HUDEP-2 (cell line): Measurements from ENCODE around the gene MPST.

Experiments used
- DNase-seq, 76 experiments: peaks; one replicate each; lab custom pipeline; 2025; ENCODE audit not compliant: unreplicated experiment in 76 of 76; lab: John Stamatoyannopoulos, UW

MPST gene

DNA sequence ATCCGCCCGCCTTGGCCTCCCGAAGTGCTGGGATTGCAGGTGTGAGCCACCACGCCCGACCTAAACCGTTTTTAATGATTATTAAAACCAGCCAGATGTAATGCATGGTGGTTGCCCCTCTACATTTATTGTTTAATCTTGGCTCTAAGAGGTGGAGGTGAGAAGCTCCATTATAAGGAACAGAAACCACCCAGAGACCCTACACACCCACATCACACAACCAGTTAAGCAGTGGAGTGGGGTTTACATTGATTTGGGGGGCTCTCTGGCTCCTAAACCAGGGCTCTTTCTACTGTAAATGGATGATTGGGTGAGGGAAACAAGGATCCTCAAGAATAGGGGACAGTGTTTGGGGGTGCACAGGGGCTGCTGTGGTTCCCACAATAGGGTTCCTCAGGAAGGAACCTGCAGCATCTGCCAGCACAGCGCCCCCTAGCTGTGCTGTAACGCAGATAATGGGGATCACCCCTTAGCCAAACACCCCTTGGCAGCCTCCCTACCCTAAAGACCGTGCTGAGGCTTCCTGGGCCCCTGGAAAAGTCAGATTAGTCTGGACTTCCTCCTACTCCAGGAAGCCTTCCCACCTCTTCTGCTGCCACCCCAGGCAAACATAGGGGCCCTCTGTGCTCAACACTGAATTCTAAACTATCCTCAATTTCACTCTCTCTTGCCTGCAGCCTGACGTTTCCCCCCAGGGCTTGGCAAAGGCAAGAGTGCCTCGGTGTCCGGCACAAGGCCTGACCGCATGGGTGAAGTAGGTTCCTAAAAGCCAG, 2.4 kb downstream of the MPST start:
- peak in 45 of 76 experiments; percentile 10 to 62 (median 31) for DNase-seq

DNA sequence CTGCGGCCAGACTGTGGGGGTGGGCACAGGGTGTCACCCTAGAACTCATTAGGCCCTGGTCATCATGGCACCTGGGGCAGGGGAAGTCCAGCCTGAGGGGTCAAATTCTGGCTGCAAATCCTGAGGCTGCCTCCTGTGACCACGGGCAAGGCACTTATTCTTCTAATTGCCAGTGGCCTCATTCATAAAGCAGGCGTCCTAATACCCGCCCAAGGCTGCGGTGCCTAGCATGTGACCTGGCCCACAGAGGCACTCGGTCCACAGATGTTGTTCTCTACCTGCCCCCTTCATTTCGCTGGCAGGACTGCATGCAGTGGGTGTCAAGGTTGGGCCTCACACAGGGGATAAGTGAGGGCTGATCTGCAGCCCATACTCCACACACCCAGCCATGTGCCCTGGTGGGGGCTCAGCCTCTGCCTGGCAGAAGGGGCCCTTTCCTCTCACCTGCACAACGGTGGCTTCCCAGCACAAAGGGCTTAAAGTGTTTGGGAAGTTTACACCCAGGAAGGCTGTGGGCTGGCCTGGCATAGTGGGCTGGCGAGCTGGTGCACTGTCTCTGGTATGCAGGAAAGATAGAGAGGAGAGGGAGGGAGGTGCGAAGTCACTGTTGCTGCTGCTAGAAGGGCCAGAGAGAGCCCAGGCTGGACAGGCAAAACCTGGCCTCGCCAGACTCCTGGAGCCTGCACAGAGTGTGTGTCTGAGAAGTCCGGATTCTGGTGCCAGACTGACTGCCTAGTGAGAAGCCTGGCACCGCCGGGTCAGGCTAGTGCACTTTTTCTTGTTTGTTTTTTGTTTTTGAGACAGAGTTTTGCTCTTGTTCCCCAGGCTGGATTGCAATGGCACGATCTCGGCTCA, 3.2 kb downstream of the MPST start:
- DNase-seq = peak in 4 of 76 experiments; percentile 11 to 39 (median 26)

DNA sequence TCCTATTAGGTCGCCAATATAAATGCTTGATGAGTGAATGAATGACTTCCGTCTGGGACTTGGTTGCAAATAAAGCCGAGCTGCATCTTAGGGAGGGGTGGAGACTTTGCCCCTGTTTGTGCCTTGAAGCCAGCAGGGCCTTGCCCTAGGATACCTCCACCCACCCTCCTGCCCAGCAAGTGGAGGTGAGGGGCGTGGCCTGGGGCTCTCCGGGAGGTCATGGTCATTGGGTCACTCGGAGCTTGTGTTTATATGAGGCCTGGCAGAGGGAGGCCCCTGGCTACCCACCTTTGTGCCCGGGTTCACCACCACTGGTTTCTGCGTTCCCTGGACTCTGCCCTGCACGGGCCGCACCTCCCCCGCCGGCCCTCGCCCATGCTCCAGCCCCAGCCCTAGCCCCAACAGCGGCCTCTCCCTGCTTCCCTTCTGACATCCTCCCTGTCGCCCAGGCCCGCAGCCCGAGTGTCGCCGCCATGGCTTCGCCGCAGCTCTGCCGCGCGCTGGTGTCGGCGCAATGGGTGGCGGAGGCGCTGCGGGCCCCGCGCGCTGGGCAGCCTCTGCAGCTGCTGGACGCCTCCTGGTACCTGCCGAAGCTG, 4.3 kb downstream of the MPST start:
- DNase-seq = no peak

DNA sequence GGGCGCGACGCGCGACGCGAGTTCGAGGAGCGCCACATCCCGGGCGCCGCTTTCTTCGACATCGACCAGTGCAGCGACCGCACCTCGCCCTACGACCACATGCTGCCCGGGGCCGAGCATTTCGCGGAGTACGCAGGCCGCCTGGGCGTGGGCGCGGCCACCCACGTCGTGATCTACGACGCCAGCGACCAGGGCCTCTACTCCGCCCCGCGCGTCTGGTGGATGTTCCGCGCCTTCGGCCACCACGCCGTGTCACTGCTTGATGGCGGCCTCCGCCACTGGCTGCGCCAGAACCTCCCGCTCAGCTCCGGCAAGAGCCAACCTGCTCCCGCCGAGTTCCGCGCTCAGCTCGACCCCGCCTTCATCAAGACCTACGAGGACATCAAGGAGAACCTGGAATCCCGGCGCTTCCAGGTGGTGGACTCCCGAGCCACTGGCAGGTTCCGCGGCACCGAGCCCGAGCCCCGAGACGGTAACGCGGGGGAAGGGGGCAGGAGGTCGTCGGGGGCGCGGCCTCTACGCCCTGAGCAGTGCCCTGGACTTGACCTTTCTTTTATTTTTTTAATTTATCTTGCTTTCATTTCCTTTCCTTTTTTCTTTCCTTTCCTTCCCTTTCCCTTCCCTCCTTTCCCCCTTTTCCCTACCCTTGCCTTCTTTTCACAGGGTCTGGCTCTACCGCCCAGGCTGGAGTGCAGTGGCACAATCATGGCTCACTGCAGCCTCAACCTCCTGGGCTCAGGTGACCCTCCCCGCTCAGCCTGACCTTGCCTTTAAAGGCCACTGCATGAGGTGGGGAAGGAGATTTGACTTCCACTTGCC, 5.0 kb downstream of the MPST start:
- DNase-seq = no peak

DNA sequence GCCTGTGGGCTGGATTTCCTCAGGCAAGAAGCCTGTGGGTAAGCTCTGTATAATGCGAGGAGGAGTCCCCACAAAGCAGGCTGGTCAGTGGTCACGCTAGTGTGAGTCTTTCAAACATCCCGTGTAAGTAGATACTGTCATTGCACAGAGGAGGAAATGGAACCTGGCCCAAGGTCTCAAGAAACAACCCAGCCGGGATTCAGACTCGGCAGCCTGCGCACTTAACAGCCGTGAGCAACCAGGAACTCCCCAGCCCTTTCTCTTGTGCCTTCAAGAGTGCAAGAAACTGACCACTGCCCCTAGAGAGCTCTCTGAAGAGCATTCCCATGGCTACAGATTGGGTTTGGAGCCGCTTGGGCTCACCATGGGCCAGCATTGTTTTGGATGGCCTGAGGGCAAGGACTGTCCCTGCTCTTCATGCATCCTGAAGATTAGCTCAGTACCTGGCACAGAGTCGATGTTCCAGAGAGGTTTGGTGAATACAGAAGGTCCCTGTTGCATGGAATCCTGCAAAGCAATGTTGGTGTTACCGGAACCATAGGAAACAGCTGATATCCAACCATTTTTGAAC, 6.0 kb downstream of the MPST start:
- DNase-seq = no peak

DNA sequence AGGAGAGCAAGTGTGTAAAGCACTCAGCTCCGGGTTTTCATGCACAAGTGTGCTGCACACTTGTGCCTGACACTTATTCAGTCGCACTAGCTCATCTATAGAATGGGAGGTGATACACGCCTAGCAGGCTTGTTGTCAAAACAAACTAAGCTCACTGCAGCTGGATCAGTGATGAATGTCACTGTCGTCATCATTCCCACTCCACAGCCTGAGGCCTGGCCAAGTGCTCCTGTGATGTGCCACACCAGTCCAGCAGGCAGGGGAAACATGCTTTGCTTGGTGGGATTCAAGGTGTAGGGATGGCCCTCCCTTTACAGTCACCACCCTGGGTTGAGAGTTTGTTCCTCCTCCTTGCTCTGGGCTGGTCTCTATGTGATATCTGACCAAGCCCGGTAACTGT, 6.8 kb downstream of the MPST start:
- DNase-seq = no peak

DNA sequence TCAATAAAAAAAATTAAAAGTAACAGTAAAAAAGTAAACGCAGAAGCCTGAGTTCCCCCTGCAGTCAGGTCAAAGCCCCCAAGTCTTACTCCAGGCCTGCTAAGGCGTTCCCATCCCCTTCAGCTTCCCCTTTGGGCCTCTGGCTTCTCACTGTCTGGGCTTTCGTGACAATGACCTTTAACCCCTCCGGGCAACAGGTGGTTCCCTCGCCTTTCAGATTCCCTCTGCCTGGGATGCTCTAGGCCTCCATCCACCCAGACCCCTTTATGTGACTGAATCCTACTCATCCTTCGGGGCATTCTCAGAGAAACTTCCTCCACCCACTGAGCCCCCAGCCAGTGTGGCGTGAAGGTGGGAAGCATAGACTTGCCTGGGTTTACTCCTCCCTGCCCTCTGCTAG, 8.0 kb downstream of the MPST start:
- no peak for DNase-seq

DNA sequence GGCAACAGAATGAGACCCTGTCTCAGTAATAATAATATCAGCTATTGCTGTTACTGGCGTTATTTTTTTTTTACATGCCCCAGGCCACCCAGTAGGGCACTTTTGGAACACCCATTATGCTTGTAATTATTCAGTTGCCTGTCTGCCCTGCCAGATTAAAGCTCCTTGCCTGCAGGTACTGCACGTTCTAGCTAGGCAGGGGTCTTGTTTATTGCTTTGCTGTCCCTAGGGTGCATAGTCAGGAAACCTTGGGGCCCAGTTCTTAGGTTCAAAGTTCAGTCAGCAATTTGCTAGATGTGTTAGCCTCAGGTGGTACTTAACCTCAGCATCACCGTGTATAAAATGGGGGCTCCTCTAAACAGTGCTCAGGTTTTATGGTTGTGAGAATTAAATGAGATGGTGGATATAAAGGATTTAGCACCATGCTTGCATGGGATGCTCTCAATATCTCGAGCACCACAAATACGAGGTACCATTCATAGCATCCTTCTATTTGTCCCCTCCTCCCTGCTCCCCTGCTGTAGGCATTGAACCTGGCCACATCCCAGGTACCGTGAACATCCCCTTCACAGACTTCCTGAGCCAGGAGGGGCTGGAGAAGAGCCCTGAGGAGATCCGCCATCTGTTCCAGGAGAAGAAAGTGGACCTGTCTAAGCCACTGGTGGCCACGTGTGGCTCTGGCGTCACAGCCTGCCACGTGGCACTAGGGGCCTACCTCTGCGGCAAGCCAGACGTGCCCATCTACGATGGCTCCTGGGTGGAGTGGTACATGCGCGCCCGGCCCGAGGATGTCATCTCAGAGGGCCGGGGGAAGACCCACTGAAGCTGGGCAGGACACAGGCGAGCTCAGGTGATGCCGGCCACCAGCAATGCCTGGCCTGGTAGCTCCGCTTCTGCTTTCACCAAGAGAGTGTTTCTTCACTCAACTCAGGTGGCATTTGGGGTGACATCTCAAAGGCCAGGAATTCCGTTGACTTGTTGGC, 9.4 kb downstream of the MPST start:
- no peak for DNase-seq

DNA sequence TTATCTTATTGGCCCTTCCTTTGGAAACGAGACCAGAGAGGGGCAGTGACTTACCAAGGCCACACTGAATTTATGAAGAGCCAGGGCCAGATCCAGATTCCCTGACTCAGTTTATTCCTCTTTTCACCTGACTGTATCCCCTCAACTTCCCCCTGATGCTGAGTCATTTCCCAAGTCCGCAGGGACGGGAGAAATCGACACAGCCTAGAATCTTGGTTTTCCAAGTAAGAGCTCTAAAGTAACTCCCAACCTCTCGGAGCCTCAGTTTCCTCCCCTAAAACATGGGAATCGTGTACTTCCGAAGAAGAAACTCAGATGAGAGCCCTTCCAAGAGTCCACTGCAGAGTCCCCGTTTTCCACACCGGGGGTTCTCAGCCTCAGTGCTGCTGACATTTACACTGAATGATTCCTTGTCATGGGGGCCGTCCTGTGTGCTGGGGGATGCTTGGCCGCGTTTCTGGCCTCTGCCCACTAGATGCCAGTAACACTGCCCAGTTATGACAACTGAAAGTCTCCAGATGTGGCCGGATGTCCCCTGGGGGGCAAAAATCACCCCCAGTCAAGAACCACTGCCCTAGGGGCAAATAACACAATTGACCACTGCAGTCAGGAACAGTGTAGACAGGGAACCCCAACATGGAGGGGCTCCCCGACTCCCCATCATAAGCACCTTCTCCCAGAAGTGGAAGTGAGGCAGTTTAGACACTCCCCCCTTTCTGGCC, 11.2 kb downstream of the MPST start:
- DNase-seq = no peak

DNA sequence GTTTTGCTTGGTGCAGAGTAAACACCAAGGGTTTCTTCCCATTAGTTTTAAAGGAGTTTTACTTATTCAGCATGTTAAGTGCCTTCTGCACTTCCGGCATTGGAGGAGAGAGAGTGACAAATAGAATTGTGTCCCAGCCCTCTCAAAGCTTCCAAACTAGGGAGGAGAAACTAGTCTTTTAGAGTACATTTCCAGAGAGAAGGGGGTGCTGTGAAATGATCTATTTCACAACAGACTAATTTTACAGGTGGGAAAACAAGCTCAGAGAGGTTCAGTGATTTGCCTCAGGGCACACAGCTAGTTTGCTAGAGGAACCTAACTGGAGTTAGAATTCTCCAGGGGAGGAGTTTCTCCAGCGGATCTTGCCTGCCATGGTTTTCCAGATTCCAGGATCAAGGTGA, 12.6 kb downstream of the MPST start:
- no peak for DNase-seq

DNA sequence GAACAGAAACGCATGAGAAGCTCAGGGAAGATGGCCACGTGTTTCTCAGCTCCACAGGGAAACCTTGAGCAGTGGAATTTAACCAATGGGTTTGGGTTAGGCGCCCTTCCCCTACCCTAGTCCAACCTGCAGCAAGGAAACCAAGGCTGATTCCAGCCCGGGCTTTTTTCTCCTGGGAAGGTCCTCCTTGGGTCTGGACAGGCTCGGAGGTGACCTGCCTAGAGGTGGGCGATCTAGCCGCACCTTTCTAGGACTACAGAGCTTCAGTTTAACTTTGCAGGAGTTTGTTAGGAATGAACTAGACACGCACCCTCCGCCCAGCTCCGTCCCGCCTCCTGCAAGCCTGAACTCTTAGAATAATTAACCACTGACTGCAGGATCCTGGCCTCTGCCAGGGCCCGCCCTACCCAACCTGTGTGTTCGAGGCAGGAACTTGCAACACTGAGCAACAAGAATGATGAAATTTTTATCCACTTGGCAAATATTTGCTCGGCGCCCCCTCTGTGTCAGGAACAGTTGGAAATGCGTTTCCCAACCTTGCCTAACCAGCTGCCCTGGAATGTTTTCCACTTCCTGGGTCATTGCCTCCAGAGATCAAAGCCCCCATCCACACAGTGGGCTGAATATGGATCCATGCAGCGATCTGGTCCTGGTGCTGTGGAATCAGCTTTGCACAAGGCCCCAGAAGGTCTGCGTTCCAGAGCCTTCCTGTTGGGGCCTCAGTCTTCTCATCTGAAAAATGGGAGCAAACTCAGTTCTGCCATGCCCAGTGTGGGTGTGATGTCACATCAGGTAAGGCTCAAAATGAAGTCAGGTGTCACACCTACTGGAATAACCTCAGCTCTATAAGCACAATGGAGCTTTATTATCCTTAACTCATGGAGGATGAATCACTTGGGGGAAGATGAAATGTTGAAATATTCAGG, 13.3 kb downstream of the MPST start:
- DNase-seq = no peak

DNA sequence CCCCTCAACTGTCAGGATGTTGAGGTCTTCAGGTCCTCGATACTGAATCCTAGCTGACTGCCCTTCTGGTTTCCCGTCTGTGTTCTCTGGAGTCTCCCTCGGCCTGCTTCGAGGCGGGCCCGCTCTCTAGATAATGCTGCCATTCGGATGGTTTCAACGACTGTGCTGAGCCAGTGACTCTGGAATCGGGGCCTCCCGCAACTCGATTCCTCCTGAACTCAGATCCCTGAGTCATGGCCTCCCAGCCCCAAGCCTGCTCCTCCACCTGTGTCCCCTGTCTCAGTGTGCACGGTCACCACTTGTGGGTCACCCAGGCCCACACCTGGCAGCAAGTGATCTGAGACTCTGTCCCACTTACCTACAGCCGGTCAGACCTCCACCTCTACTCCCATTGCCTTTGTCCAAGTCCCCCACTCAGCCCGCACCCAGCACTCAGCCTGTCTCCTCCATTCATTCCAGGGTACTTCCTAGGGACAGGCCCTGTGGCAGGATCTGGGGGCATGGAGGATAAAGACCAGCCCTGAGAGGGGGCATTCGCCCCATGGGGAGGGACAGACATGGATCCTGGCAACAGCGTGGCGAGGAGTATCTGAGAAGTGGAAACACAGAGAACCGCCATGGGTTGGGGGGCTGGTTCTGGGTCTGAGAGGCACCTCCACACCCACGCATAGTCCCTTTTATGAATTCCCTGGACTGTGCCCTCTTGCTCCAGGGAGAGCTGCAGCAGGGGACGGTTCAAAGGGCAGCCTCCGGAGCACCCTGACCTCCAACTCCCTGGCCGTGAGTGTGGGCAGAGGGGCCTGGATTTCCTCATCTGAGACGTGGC, 14.3 kb downstream of the MPST start:
- DNase-seq = no peak

DNA sequence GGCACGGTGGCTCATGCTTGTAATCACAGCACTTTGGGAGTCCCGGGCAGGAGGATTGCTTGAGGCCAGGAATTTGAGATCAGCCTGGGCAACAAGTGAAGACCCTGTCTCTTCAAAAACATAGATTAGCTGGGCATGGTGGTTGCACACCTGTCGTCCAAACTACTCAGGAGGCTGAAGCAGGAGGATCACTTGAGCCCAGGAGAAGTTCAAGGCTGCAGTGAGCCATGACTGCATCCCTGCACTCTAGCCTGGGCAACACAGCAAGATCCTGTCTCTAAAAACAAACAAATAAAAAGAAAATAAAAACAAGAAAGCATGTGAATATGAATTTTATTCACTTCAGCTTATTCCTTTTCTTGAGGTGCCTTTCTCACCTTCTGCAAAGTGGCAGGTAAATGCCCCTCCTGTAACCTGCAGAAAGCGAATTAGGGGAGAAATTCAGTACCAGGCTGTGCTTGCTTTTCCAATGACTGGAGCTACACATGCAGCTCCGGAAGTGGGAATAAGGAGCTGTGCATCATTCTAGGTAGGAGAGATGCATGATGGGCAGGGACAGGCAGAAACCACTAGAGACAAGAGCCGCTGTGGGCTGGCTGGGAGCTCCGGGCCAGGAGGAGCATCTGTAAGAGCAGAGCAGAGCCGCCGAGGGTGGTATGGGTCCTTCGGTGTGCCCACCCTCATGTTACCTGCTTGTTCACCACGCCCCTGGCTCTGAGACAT, 17.3 kb downstream of the MPST start:
- DNase-seq = no peak

DNA sequence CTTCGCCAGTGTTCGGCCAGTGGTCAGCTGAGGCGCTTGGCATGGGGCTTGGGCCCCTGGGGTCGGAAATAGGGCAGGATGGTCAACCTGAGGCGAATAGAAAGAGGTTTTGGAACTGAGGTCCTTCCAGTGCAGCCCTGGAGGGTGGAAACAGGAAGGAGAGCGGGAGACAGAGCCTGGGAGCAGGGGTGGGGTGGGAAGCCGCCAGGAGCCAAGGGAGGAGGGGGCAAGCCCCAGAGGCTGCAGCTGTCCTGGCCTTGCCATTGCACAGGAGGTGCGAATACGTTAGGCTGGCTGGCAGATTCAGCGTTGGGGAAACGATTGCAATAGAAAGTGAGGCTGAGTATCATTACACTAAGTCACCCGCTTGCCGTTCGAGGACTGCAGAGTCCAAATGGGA, 18.1 kb downstream of the MPST start:
- no peak for DNase-seq

DNA sequence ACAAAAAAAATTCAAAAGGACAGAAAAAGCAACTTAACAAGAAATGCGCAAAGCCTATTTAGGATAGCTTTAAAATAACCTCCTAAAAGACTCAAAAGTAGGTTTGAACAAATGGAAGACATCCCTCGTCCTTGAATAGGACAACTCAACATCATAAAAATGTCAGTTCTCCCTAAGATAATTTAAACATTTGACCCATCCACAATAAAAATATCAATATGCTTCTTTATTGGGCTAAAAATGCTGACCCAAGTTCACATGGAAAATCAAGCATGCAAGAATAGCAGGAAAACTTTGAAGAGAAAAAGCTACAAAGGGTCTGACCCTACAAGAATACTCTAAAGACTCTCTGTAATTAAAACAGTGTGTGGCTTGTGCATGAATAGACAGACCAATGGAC, 19.9 kb downstream of the MPST start:
- DNase-seq = no peak

DNA sequence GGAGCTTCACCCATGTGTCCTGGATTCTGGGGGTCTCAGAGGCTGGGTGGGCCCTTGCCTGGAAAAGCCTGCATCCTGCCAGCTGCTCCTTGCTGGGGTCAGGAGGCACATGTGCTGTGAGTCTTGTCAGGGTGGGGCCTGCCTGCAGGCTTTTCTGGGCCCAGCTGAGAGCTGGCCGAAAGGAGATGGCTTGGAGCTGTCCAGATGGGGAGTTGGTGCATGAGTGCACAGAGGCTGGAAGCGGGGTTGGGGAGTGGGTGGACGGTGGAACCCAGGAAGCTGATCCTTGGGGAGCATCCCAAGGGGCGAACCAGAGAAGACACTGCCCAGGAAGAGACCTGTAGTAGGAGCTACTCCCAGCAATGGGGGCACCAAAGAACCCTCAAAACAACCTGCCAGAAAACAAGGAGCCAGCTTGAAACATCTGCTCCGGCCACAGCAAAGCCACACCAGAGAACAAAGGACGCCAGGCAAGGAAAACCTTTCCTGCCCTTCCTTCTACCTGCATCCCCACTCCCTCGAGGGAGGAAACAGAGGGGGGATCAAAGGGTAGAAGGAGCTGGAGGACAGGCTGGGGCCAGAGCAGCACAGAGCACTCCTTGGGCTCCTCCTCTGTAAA, 23.8 kb downstream of the MPST start:
- DNase-seq = no peak
